ENCODE measurements around the gene NANOS3.

Gene NANOS3

GRCh38 chr19:13902993-13903555, 26.1 kb downstream of the NANOS3 start:
- TF ChIP-seq GATA3 (IDR thresholded peaks at IDR 0.05; ENCODE audit: low read depth, low read length) = no peak

- no peak for TF ChIP-seq GATA3 (IDR thresholded peaks at IDR 0.05; ENCODE audit: low read depth, low read length)
- no peak for TF ChIP-seq GATA2 (IDR thresholded peaks at IDR 0.05; ENCODE audit: low read depth, low read length)
These were observed 28.9 kb downstream of the NANOS3 start, which contains the start of the genes BRME1 and CC2D1A for GRCh38 chr19:13905634-13906520. Gene BRME1 (minus strand): TSS chr19:13906117. CDS start chr19:13904892, 1,225 bp downstream. Gene CC2D1A (plus strand): TSS chr19:13906201. CDS start chr19:13906442, 241 bp downstream.

GRCh38 chr19:13906521-13906904, 29.6 kb downstream of the NANOS3 start:
- TF ChIP-seq GATA3 (IDR thresholded peaks at IDR 0.05; ENCODE audit: low read depth, low read length) (no peak), GATA2 (IDR thresholded peaks at IDR 0.05; ENCODE audit: low read depth, low read length) (no peak)

- TF ChIP-seq GATA2 (IDR thresholded peaks at IDR 0.05; ENCODE audit: low read depth, low read length) = no peak
- no peak for TF ChIP-seq GATA3 (IDR thresholded peaks at IDR 0.05; ENCODE audit: low read depth, low read length)
These were observed 30.0 kb downstream of the NANOS3 start for GRCh38 chr19:13906910-13907309.

GRCh38 chr19:13908674-13909073, 31.7 kb downstream of the NANOS3 start:
- TF ChIP-seq GATA2 (IDR thresholded peaks at IDR 0.05; ENCODE audit: low read depth, low read length) (no peak), GATA3 (IDR thresholded peaks at IDR 0.05; ENCODE audit: low read depth, low read length) (no peak)

- TF ChIP-seq GATA3 (IDR thresholded peaks at IDR 0.05; ENCODE audit: low read depth, low read length) (no peak), GATA2 (IDR thresholded peaks at IDR 0.05; ENCODE audit: low read depth, low read length) (no peak)
These were observed 32.5 kb downstream of the NANOS3 start for GRCh38 chr19:13909430-13909829.

- TF ChIP-seq GATA3 (IDR thresholded peaks at IDR 0.05; ENCODE audit: low read depth, low read length) (no peak), GATA2 (IDR thresholded peaks at IDR 0.05; ENCODE audit: low read depth, low read length) (no peak)
These were observed 36.4 kb downstream of the NANOS3 start for GRCh38 chr19:13913352-13913751.

- no peak for TF ChIP-seq GATA3 (IDR thresholded peaks at IDR 0.05; ENCODE audit: low read depth, low read length)
- no peak for TF ChIP-seq GATA2 (IDR thresholded peaks at IDR 0.05; ENCODE audit: low read depth, low read length)
These were observed 37.8 kb downstream of the NANOS3 start for GRCh38 chr19:13914777-13915176.

- TF ChIP-seq GATA2 (IDR thresholded peaks at IDR 0.05; ENCODE audit: low read depth, low read length) (no peak), GATA3 (IDR thresholded peaks at IDR 0.05; ENCODE audit: low read depth, low read length) (no peak)
These were observed 41.0 kb downstream of the NANOS3 start for GRCh38 chr19:13917888-13918406.

- TF ChIP-seq GATA3 (IDR thresholded peaks at IDR 0.05; ENCODE audit: low read depth, low read length) (no peak), GATA2 (IDR thresholded peaks at IDR 0.05; ENCODE audit: low read depth, low read length) (no peak)
These were observed 41.9 kb downstream of the NANOS3 start for GRCh38 chr19:13918726-13919411.

- TF ChIP-seq GATA3 (IDR thresholded peaks at IDR 0.05; ENCODE audit: low read depth, low read length) = no peak
- TF ChIP-seq GATA2 (IDR thresholded peaks at IDR 0.05; ENCODE audit: low read depth, low read length) = no peak
These were observed 43.6 kb downstream of the NANOS3 start for GRCh38 chr19:13920524-13920923.

GRCh38 chr19:13920940-13921747, 44.2 kb downstream of the NANOS3 start:
- TF ChIP-seq GATA2 (IDR thresholded peaks at IDR 0.05; ENCODE audit: low read depth, low read length) = no peak
- no peak for TF ChIP-seq GATA3 (IDR thresholded peaks at IDR 0.05; ENCODE audit: low read depth, low read length)

- TF ChIP-seq GATA2 (IDR thresholded peaks at IDR 0.05; ENCODE audit: low read depth, low read length) (no peak), GATA3 (IDR thresholded peaks at IDR 0.05; ENCODE audit: low read depth, low read length) (no peak)
These were observed 46.5 kb downstream of the NANOS3 start for GRCh38 chr19:13923194-13923987.
